Retinal pigment epithelial cell (primary cell): ENCODE data around the gene SYT1.

Experiments used
- DNase-seq: peaks from one replicate; pipeline ENCODE4 v3.0.0-alpha.2; 2010; ENCODE audit warnings: low read depth
- H3K4me3 ChIP-seq: 2 replicates; pipeline ENCODE4 v1.5.1; 2011; ENCODE audit warnings: mild to moderate bottlenecking, low read length, control low read depth, moderate library complexity
- TF ChIP-seq, protein P1 (sequence below): conservative IDR thresholded peaks from 2 replicates; pipeline ENCODE4 v1.5.1; 2011; ENCODE audit warnings: low read depth, low read length, control low read depth, inconsistent platforms

The SYT1 gene

GRCh38 chr12:79124385-79124784 lies 259.8 kb downstream of the SYT1 start:
- TF ChIP-seq, protein P1, sequence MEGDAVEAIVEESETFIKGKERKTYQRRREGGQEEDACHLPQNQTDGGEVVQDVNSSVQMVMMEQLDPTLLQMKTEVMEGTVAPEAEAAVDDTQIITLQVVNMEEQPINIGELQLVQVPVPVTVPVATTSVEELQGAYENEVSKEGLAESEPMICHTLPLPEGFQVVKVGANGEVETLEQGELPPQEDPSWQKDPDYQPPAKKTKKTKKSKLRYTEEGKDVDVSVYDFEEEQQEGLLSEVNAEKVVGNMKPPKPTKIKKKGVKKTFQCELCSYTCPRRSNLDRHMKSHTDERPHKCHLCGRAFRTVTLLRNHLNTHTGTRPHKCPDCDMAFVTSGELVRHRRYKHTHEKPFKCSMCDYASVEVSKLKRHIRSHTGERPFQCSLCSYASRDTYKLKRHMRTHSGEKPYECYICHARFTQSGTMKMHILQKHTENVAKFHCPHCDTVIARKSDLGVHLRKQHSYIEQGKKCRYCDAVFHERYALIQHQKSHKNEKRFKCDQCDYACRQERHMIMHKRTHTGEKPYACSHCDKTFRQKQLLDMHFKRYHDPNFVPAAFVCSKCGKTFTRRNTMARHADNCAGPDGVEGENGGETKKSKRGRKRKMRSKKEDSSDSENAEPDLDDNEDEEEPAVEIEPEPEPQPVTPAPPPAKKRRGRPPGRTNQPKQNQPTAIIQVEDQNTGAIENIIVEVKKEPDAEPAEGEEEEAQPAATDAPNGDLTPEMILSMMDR: no peak
- DNase-seq: no peak

GRCh38 chr12:79125358-79125757 lies 260.8 kb downstream of the SYT1 start:
- TF ChIP-seq, protein P1: no peak
- H3K4me3 ChIP-seq: no peak overlapping the region
- DNase-seq: no peak

More at GRCh38 chr12:79124385-79124784, 259.8 kb downstream of the SYT1 start:
- H3K4me3 ChIP-seq: no peak overlapping the region

GRCh38 chr12:79127271-79127751 lies 262.7 kb downstream of the SYT1 start:
- no peak overlapping the region for H3K4me3 ChIP-seq
- TF ChIP-seq, protein P1: no peak
- peak; percentile 64 for DNase-seq

- H3K4me3 ChIP-seq: no peak overlapping the region
- no peak for DNase-seq
- TF ChIP-seq, protein P1: no peak
Measured at GRCh38 chr12:79128956-79129355, 264.4 kb downstream of the SYT1 start.

DNA sequence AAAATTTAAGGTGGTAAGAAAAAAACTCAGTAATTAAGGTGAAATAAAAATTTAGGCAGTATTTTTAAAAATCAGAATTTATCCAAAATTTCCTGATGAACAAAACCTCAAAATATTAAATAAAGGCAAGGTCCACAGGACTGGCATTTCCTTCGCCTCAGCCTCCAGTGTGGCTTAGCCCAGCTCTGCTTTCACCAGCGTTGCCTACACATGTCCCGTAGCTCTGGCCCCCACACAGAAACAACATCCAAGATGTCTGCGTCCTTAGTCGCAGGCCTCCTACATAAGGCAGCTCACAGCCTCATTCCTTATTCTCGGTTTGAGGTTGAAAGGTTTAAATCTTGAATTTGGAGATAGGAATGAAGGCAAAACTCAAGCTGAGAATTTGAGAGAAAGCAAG lies 274.3 kb downstream of the SYT1 start:
- TF ChIP-seq, protein P1: no peak
- no peak overlapping the region for H3K4me3 ChIP-seq
- DNase-seq: no peak

- no peak overlapping the region for H3K4me3 ChIP-seq
- no peak for DNase-seq
- TF ChIP-seq, protein P1: no peak
Measured at GRCh38 chr12:79140711-79141110, 276.1 kb downstream of the SYT1 start.

GRCh38 chr12:79141776-79142175 lies 277.2 kb downstream of the SYT1 start:
- TF ChIP-seq, protein P1: no peak
- H3K4me3 ChIP-seq: no peak overlapping the region
- no peak for DNase-seq
